Liver (tissue), 9 donors: Measurements from ENCODE around the gene FBLN1. TPM values are rescaled to one million over a fixed set of nuclear protein-coding genes. Genes with fewer than 3 reads are reported as not detected.

Experiments
- DNase-seq: peaks from one replicate; pipeline ENCODE4 v3.0.0-alpha.2; 2017; ENCODE audit warnings: low spot score
- H3K27ac ChIP-seq, 2 donors: one replicate each; pipeline ENCODE4 v1.7.0; 2013; ENCODE audit warnings: inconsistent platforms in 2 of 2, low read length in 2 of 2, control low read depth in 1 of 2, low read depth in 1 of 2, mild to moderate bottlenecking in 1 of 2
- H3K27me3 ChIP-seq, 4 donors: one replicate each; pipeline versions ENCODE4 v1.6.1 to v1.7.0; 2013; ENCODE audit warnings: low read length in 3 of 4, inconsistent platforms in 1 of 4, mild to moderate bottlenecking in 1 of 4, moderate library complexity in 1 of 4; ENCODE audit not compliant: control insufficient read depth in 4 of 4, insufficient read depth in 4 of 4
- H3K36me3 ChIP-seq, 4 donors: one replicate each; pipeline versions ENCODE4 v1.6.1 to v1.7.0; 2013; ENCODE audit warnings: low read length in 3 of 4, mild to moderate bottlenecking in 3 of 4, low read depth in 1 of 4, moderate library complexity in 1 of 4; ENCODE audit not compliant: control insufficient read depth in 4 of 4, insufficient read depth in 3 of 4
- H3K4me1 ChIP-seq, 4 donors: one replicate each; pipeline versions ENCODE4 v1.6.1 to v1.7.0; 2013; ENCODE audit warnings: low read length in 3 of 4, mild to moderate bottlenecking in 3 of 4, moderate library complexity in 1 of 4; ENCODE audit not compliant: control insufficient read depth in 4 of 4, insufficient read depth in 4 of 4
- H3K4me3 ChIP-seq, 3 donors: one replicate each; pipeline versions ENCODE4 v1.6.1 to v1.7.0; 2013; ENCODE audit warnings: low read length in 3 of 3, control low read depth in 1 of 3, low read depth in 1 of 3, mild to moderate bottlenecking in 1 of 3
- H3K9ac ChIP-seq, 2 donors: one replicate each; pipeline ENCODE4 v1.7.0; 2013; ENCODE audit warnings: low read length in 2 of 2, mild to moderate bottlenecking in 2 of 2, moderate library complexity in 2 of 2, control low read depth in 1 of 2, low read depth in 1 of 2
- H3K9me3 ChIP-seq, 4 donors: one replicate each; pipeline versions ENCODE4 v1.6.1 to v1.7.0; 2013; ENCODE audit warnings: low read length in 3 of 4; ENCODE audit not compliant: control insufficient read depth in 4 of 4
- ATF3 ChIP-seq: IDR thresholded peaks from 2 replicates; pipeline ENCODE4 v1.6.1; 2016; ENCODE audit warnings: antibody characterized with exemption
- FOXA2 ChIP-seq: IDR thresholded peaks from 2 replicates; pipeline ENCODE4 v1.6.1; 2016; ENCODE audit warnings: antibody characterized with exemption
- GABPA ChIP-seq, 2 donors: IDR thresholded peaks in 1 of 2; conservative IDR thresholded peaks in 1 of 2; 2 replicates each; pipeline ENCODE4 v1.6.1; 2016; ENCODE audit warnings: antibody characterized with exemption in 2 of 2, mild to moderate bottlenecking in 1 of 2, moderate library complexity in 1 of 2
- HNF4A ChIP-seq, 2 donors: conservative IDR thresholded peaks; 2 replicates each; pipeline ENCODE4 v1.6.1; 2016; ENCODE audit warnings: antibody characterized with exemption in 2 of 2, mild to moderate bottlenecking in 2 of 2
- HNF4G ChIP-seq: IDR thresholded peaks from 2 replicates; pipeline ENCODE4 v1.6.1; 2016; ENCODE audit warnings: antibody characterized with exemption
- JUND ChIP-seq, 2 donors: IDR thresholded peaks; 2 replicates each; pipeline ENCODE4 v1.6.1; 2016; ENCODE audit warnings: antibody characterized with exemption in 2 of 2
- NR2F2 ChIP-seq: IDR thresholded peaks from 2 replicates; pipeline ENCODE4 v1.6.1; 2016; ENCODE audit warnings: antibody characterized with exemption
- RAD21 ChIP-seq, 2 donors: IDR thresholded peaks; 2 replicates each; pipeline ENCODE4 v1.6.1; 2016; ENCODE audit warnings: antibody characterized with exemption in 2 of 2, mild to moderate bottlenecking in 2 of 2
- REST ChIP-seq: IDR thresholded peaks from 2 replicates; pipeline ENCODE4 v1.6.1; 2016; ENCODE audit warnings: antibody characterized with exemption, mild to moderate bottlenecking
- RXRA ChIP-seq, 2 donors: IDR thresholded peaks; 2 replicates each; pipeline ENCODE4 v1.6.1; 2017 to 2018; ENCODE audit warnings: antibody characterized with exemption in 2 of 2, mild to moderate bottlenecking in 1 of 2
- SP1 ChIP-seq: IDR thresholded peaks from 2 replicates; pipeline ENCODE4 v1.6.1; 2018; ENCODE audit warnings: antibody characterized with exemption, mild to moderate bottlenecking
- YY1 ChIP-seq: IDR thresholded peaks from 2 replicates; pipeline ENCODE4 v1.6.1; 2016; ENCODE audit warnings: antibody characterized with exemption, mild to moderate bottlenecking
- ZBTB33 ChIP-seq: IDR thresholded peaks from 2 replicates; pipeline ENCODE4 v1.6.1; 2016; ENCODE audit warnings: antibody characterized with exemption
- WGBS: extraction: QIAGEN DNeasy Blood & Tissue Kit; methylation state at CpG from one replicate; pipeline ENCODE4 v1.1.7; 2013; 5-methylcytosine and 5-hydroxymethylcytosine counted together
- polyA plus RNA-seq, 2 donors: library from polyadenylated mRNA; stranded (reverse) in 1 of 2; unstranded in 1 of 2; fragments of 200-250 nt in 1 of 2; fragments of >200 nt in 1 of 2; fragmentation: Nextera tagmentation in 1 of 2; extraction: Ambion mirVana in 1 of 2; gene quantifications; one replicate each; pipeline versions ENCODE4 v1.2.1 to v1.2.3, GENCODE V29; 2013 to 2015
- total RNA-seq, 2 donors: library from RNA; depleted of rRNA; stranded (reverse); fragments of >200 nt; gene quantifications; one replicate each; pipeline ENCODE4 v1.2.3, GENCODE V29; 2014
- TF ChIP-seq, protein P1 (sequence below): IDR thresholded peaks from 2 replicates; pipeline ENCODE4 v1.6.1; 2016; ENCODE audit warnings: antibody characterized with exemption
- donor health status: healthy.
- donor health status: healthy.
- donor health status: healthy.
- donor health status: healthy.
- donor health status: healthy.

The FBLN1 gene
- total and polyA plus RNA-seq, 4 donors, result 2.2 to 9.3 (median 6.3) TPM

DNA sequence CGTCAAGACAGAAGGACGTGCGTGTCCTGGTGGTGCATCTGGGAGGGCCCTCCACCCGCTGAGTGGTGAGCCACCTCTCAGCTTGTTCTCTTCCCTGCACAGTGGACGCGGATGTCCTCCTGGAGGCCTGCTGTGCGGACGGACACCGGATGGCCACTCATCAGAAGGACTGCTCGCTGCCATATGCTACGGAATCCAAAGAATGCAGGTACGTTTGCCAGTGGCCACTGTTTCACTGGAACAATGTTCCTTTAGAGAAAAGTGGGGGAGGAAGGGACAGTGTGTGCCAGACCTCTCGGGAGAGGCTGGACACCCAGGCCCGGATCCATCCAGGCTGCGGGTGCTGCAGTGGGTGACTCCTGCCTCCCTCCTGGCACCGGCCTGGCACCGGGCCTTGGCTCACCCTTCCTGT is 15.9 kb downstream of the FBLN1 start:
- Histone ChIP-seq H3K9ac (no peak overlapping the region), H3K27ac (no peak overlapping the region), H3K36me3 (no peaks in the 10 kb centered on the region), H3K4me3 (no peak overlapping the region), H3K9me3 (no peaks in the 10 kb centered on the region), H3K4me1 (no peaks in the 10 kb centered on the region), H3K27me3 (peaks cover 0 to 2% (median 0%) of the 10 kb centered on the region in 4 donors)
- no peak for TF ChIP-seq NR2F2
- TF ChIP-seq RAD21 (IDR thresholded peaks at IDR 0.05), result no peak
- no peak for TF ChIP-seq HNF4G
- TF ChIP-seq RXRA (IDR thresholded peaks at IDR 0.05), result no peak
- TF ChIP-seq YY1, result no peak
- no peak for TF ChIP-seq REST
- no peak for TF ChIP-seq ATF3
- TF ChIP-seq HNF4A (conservative IDR thresholded peaks at IDR 0.05), result no peak
- TF ChIP-seq GABPA (IDR thresholded peaks at IDR 0.05 in 1 of 2, conservative IDR thresholded peaks at IDR 0.05 in 1 of 2), result no peak
- TF ChIP-seq, protein P1, sequence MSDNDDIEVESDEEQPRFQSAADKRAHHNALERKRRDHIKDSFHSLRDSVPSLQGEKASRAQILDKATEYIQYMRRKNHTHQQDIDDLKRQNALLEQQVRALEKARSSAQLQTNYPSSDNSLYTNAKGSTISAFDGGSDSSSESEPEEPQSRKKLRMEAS, result no peak
- TF ChIP-seq FOXA2, result no peak
- no peak for TF ChIP-seq ZBTB33
- 86% methylated on average over 17 of the region's 17 CpGs for WGBS
- no peak for DNase-seq

- Histone ChIP-seq H3K27ac (no peak overlapping the region), H3K9ac (no peak overlapping the region), H3K36me3 (no peaks in the 10 kb centered on the region), H3K27me3 (peaks cover 0 to 2% (median 0%) of the 10 kb centered on the region in 4 donors), H3K4me3 (no peak overlapping the region), H3K4me1 (no peaks in the 10 kb centered on the region), H3K9me3 (no peaks in the 10 kb centered on the region)
- TF ChIP-seq JUND (IDR thresholded peaks at IDR 0.05) (no peak), NR2F2 (no peak), SP1 (no peak), HNF4A (conservative IDR thresholded peaks at IDR 0.05) (no peak), ATF3 (no peak), YY1 (no peak), RAD21 (IDR thresholded peaks at IDR 0.05) (no peak), FOXA2 (no peak), GABPA (IDR thresholded peaks at IDR 0.05 in 1 of 2, conservative IDR thresholded peaks at IDR 0.05 in 1 of 2) (no peak)
- TF ChIP-seq, protein P1, result no peak
- DNase-seq, result no peak
- WGBS, result 88% methylated on average over 5 of the region's 5 CpGs
Measured at GRCh38 chr22:45521178-45521577, 18.5 kb downstream of the FBLN1 start.
